ENCODE data around the gene RANBP1. TPM values are rescaled to one million over a fixed set of nuclear protein-coding genes. Genes with fewer than 3 reads are reported as not detected.

RANBP1 gene
- total RNA-seq, 4 donors from 2014 or later, result 104 to 159 (median 119) TPM

- TF ChIP-seq POLR2A (IDR thresholded peaks at IDR 0.05) (no peak), CTCF (IDR thresholded peaks at IDR 0.05) (no peak)
- DNase-seq (ENCODE audit: low spot score in 2 of 2), result no peak
- H3K4me3 ChIP-seq (ENCODE audit: low read depth, poor library complexity, severe bottlenecking), result no peak overlapping the region
- 83% methylated on average over 7 of the region's 14 CpGs; no CpG with 5 or more reads in 1 of the 2 donors for WGBS, 2 donors
- intact Hi-C loops (cut with DNase I; ENCODE audit: low total_unique reads), result no loop called here
These were observed 36.6 kb downstream of the RANBP1 start for GRCh38 chr22:20152464-20152890.

GRCh38 chr22:20153945-20154344, 38.0 kb downstream of the RANBP1 start:
- intact Hi-C loops (cut with DNase I; ENCODE audit: low total_unique reads), result no loop called here
- WGBS, 2 donors, result 70% methylated on average over 16 of the region's 16 CpGs
- DNase-seq (ENCODE audit: low spot score in 2 of 2), result no peak
- TF ChIP-seq CTCF (IDR thresholded peaks at IDR 0.05), result no peak
- no peak overlapping the region for H3K4me3 ChIP-seq (ENCODE audit: low read depth, poor library complexity, severe bottlenecking)

- WGBS, 2 donors, result 40 to 47% methylated on average over 13 to 14 of the region's 14 CpGs
- intact Hi-C loops (cut with DNase I; ENCODE audit: low total_unique reads), result no loop called here
- H3K4me3 ChIP-seq (ENCODE audit: low read depth, poor library complexity, severe bottlenecking), result no peak overlapping the region
- TF ChIP-seq CTCF (IDR thresholded peaks at IDR 0.05), result no peak
- TF ChIP-seq POLR2A (IDR thresholded peaks at IDR 0.05), result no peak
- DNase-seq (ENCODE audit: low spot score in 2 of 2), result no peak
These were observed 38.8 kb downstream of the RANBP1 start for GRCh38 chr22:20154602-20155187.

- TF ChIP-seq CTCF (IDR thresholded peaks at IDR 0.05), result no peak
- TF ChIP-seq POLR2A (IDR thresholded peaks at IDR 0.05), result no peak
- WGBS, 2 donors, result 51 to 57% methylated on average over 16 to 17 of the region's 30 CpGs
- no peak overlapping the region for H3K4me3 ChIP-seq (ENCODE audit: low read depth, poor library complexity, severe bottlenecking)
- intact Hi-C loops (cut with DNase I; ENCODE audit: low total_unique reads), result loop anchor here (2.0 kb wide), 1 partner anchor 129 kb away; no protein-coding TSS in a partner anchor
- DNase-seq (ENCODE audit: low spot score in 2 of 2), result no peak
These were observed 39.6 kb downstream of the RANBP1 start for GRCh38 chr22:20155330-20156041.

GRCh38 chr22:20156042-20156389, 40.1 kb downstream of the RANBP1 start:
- intact Hi-C loops (cut with DNase I; ENCODE audit: low total_unique reads), result loop anchor here (2.0 kb wide), 1 partner anchor 129 kb away; no protein-coding TSS in a partner anchor
- no peak for DNase-seq (ENCODE audit: low spot score in 2 of 2)
- WGBS, 2 donors, result 69 to 70% methylated on average over 7 of the region's 7 CpGs
- H3K4me3 ChIP-seq (ENCODE audit: low read depth, poor library complexity, severe bottlenecking), result no peak overlapping the region
- no peak for TF ChIP-seq CTCF (IDR thresholded peaks at IDR 0.05)
- no peak for TF ChIP-seq POLR2A (IDR thresholded peaks at IDR 0.05)
